ENCODE results near the gene KRTAP5-5.

DNA sequence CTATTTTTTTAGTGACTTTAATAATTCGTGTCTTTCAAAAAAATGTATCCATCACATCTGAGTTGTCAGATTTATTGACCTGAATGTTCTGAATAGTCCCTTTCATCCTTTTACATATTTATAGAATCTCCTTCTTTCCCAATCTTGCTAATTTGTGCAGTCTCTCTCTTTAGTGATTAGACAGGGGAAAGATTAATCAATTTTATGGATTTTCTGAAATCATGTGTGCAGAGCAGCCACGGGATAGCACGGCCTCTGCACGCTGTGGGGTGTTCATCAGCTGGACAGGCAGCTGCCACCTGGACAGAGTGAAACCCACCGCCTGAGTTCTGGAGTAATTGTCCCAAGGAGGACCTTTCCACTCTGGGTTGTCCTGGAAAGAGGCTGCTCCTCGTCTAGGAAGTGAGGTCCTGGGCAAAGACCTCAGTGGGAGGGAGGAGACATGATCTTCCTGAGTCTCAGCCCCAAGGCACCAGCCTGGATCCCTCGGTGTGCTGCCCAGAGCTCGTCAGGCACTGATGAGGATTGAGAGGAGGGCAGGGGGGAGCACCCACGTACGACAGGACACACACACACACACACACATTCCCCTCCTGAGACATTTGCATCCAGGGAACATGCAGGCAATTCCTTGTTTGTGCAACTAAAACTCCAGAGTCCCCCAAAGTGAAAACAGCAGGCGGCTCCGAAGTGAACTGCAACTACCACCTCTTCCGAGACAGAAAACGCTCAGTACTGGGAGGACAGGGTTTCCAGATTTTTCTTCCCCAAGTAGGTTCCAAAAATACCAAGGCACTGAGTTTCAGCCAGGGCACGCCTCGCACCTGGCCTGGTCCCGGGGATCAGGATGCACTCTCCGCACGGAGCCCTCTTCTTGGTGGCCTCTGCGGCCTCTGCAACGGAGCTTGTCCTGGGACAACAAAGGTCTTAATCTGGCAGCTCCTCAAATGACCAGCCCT, 44.9 kb downstream of the KRTAP5-5 start:
- no peak for TF ChIP-seq POLR2AphosphoS5 (IDR thresholded peaks at IDR 0.05; ENCODE audit: low read depth, low read length)
- TF ChIP-seq, protein P1, sequence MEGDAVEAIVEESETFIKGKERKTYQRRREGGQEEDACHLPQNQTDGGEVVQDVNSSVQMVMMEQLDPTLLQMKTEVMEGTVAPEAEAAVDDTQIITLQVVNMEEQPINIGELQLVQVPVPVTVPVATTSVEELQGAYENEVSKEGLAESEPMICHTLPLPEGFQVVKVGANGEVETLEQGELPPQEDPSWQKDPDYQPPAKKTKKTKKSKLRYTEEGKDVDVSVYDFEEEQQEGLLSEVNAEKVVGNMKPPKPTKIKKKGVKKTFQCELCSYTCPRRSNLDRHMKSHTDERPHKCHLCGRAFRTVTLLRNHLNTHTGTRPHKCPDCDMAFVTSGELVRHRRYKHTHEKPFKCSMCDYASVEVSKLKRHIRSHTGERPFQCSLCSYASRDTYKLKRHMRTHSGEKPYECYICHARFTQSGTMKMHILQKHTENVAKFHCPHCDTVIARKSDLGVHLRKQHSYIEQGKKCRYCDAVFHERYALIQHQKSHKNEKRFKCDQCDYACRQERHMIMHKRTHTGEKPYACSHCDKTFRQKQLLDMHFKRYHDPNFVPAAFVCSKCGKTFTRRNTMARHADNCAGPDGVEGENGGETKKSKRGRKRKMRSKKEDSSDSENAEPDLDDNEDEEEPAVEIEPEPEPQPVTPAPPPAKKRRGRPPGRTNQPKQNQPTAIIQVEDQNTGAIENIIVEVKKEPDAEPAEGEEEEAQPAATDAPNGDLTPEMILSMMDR (IDR thresholded peaks at IDR 0.05) = no peak

Measured in Panc1 (cell line).